Endothelial cell of hepatic sinusoid (primary cell): ENCODE measurements around the gene NRP2.

Experiments
- in situ Hi-C: cut with HindIII; loops from 2 replicates; pipeline ENCODE4 v1.10.0; 2017; ENCODE audit warnings: low sequenced_read_pairs

Gene NRP2

GRCh38 chr2:205768815-205769494 lies 86.7 kb downstream of the NRP2 start:
- in situ Hi-C loops = no loop called here

GRCh38 chr2:205769495-205769850 lies 87.2 kb downstream of the NRP2 start:
- in situ Hi-C loops = no loop called here

GRCh38 chr2:205769879-205770278 lies 87.6 kb downstream of the NRP2 start:
- in situ Hi-C loops = no loop called here

GRCh38 chr2:205770577-205770976 lies 88.3 kb downstream of the NRP2 start:
- in situ Hi-C loops = no loop called here

GRCh38 chr2:205771031-205771430 lies 88.7 kb downstream of the NRP2 start:
- in situ Hi-C loops = no loop called here

GRCh38 chr2:205771666-205772065 lies 89.4 kb downstream of the NRP2 start:
- in situ Hi-C loops = no loop called here

- in situ Hi-C loops = no loop called here
These were observed 90.7 kb downstream of the NRP2 start for GRCh38 chr2:205772983-205773382.

- in situ Hi-C loops = no loop called here
These were observed 91.7 kb downstream of the NRP2 start for GRCh38 chr2:205773989-205774388.

GRCh38 chr2:205775097-205775877 lies 93.0 kb downstream of the NRP2 start:
- in situ Hi-C loops = no loop called here

- in situ Hi-C loops = no loop called here
These were observed 93.8 kb downstream of the NRP2 start for GRCh38 chr2:205776139-205776538.

- in situ Hi-C loops = no loop called here
These were observed 94.4 kb downstream of the NRP2 start for GRCh38 chr2:205776720-205777119.

- in situ Hi-C loops = no loop called here
These were observed 96.1 kb downstream of the NRP2 start for GRCh38 chr2:205778356-205778755.

- in situ Hi-C loops = no loop called here
These were observed 98.3 kb downstream of the NRP2 start for GRCh38 chr2:205780645-205781044.

GRCh38 chr2:205781244-205781931 lies 99.1 kb downstream of the NRP2 start:
- in situ Hi-C loops = no loop called here

GRCh38 chr2:205782941-205783340 lies 100.6 kb downstream of the NRP2 start:
- in situ Hi-C loops = no loop called here

- in situ Hi-C loops = no loop called here
These were observed 101.7 kb downstream of the NRP2 start for GRCh38 chr2:205783872-205784499.

- in situ Hi-C loops = no loop called here
These were observed 103.4 kb downstream of the NRP2 start for GRCh38 chr2:205785507-205786260.

GRCh38 chr2:205786976-205787375 lies 104.7 kb downstream of the NRP2 start:
- in situ Hi-C loops = no loop called here

- in situ Hi-C loops = no loop called here
These were observed 105.5 kb downstream of the NRP2 start for GRCh38 chr2:205787761-205788160.

- in situ Hi-C loops = no loop called here
These were observed 107.6 kb downstream of the NRP2 start for GRCh38 chr2:205789906-205790305.

- in situ Hi-C loops = no loop called here
These were observed 110.6 kb downstream of the NRP2 start for GRCh38 chr2:205792908-205793307.
